HepG2 (cell line): Measurements from ENCODE around the gene TCP11L1.
"Not testable (repeated sequence)": the region's sequence is repeated elsewhere in the genome, so short reads cannot be mapped to it uniquely, and the experiment has no call there.

Experiments used
- ASH2L ChIP-seq: fragments of 300-600, 200-600 bp; sonication (generic); IDR thresholded peaks from 2 replicates; pipeline ENCODE4 v1.7.0; 2017; ENCODE audit warnings: low read depth, mild to moderate bottlenecking, moderate library complexity, mixed read lengths, low read length; ENCODE audit not compliant: insufficient read length
- BCL3 ChIP-seq: sonication (generic); formaldehyde crosslinking; IDR thresholded peaks from 2 replicates; pipeline ENCODE4 v1.5.1; 2020; ENCODE audit warnings: mild to moderate bottlenecking, missing genetic modification reagents, moderate library complexity
- CTCF ChIP-seq: sonication (generic); formaldehyde crosslinking; IDR thresholded peaks from 2 replicates; pipeline ENCODE4 v1.5.0; 2020; ENCODE audit warnings: mild to moderate bottlenecking, missing genetic modification reagents, moderate library complexity
- EZH2 ChIP-seq: conservative IDR thresholded peaks from 2 replicates; pipeline ENCODE4 v1.6.1; 2012; ENCODE audit warnings: mild to moderate bottlenecking, low read depth, low read length, moderate library complexity
- POLR2AphosphoS5 ChIP-seq: IDR thresholded peaks from 2 replicates; pipeline ENCODE4 v1.6.1; 2012; ENCODE audit warnings: low read depth, low read length
- POLR2G ChIP-seq: fragments of 200-400 bp; formaldehyde crosslinking; IDR thresholded peaks from 2 replicates; pipeline ENCODE4 v1.6.1; 2018; ENCODE audit warnings: mild to moderate bottlenecking, low read depth, low read length, moderate library complexity
- ZKSCAN1 ChIP-seq: fragments of 150-350 bp; IDR thresholded peaks from 2 replicates; pipeline ENCODE4 v1.6.1; 2014; ENCODE audit warnings: low read length
- ZNF253 ChIP-seq: sonication (generic); formaldehyde crosslinking; IDR thresholded peaks from 2 replicates; pipeline ENCODE4 v1.8.0; 2022; ENCODE audit warnings: mild to moderate bottlenecking, missing genetic modification reagents, borderline replicate concordance
- TF ChIP-seq, protein P1 (sequence below): IDR thresholded peaks from 2 replicates; pipeline ENCODE4 v1.6.1; 2016; ENCODE audit warnings: control low read depth

- TF ChIP-seq ZNF253 (CRISPR knock-in tag); BCL3; EZH2; POLR2AphosphoS5; CTCF (CRISPR knock-in tag); ZKSCAN1; ASH2L; POLR2G: not testable (repeated sequence)
- TF ChIP-seq, protein P1, sequence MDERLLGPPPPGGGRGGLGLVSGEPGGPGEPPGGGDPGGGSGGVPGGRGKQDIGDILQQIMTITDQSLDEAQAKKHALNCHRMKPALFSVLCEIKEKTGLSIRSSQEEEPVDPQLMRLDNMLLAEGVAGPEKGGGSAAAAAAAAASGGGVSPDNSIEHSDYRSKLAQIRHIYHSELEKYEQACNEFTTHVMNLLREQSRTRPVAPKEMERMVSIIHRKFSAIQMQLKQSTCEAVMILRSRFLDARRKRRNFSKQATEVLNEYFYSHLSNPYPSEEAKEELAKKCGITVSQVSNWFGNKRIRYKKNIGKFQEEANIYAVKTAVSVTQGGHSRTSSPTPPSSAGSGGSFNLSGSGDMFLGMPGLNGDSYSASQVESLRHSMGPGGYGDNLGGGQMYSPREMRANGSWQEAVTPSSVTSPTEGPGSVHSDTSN (CRISPR knock-in tag) = not testable (repeated sequence)
Observed at GRCh38 chr11:33122696-33123095, 83.3 kb downstream of the TCP11L1 start.
